H9 (cell line): Measurements from ENCODE around the gene PCDHGA6. TPM values are rescaled to one million over a fixed set of nuclear protein-coding genes. Genes with fewer than 3 reads are reported as not detected.

Source experiments
- DNase-seq: peaks from one replicate; pipeline ENCODE4 v3.0.0-alpha.2; 2017
- H2AFZ ChIP-seq: one replicate; pipeline ENCODE4 v1.6.1; 2013; ENCODE audit warnings: mild to moderate bottlenecking, low read length, control low read depth, moderate library complexity
- H2AK5ac ChIP-seq: 2 replicates; pipeline ENCODE4 v1.6.1; 2013; ENCODE audit warnings: low read length, control low read depth, mixed read lengths; ENCODE audit not compliant: insufficient read length
- H2BK120ac ChIP-seq: one replicate; pipeline ENCODE4 v1.6.1; 2013; ENCODE audit warnings: low read depth, mild to moderate bottlenecking, low read length, control low read depth, inconsistent platforms; ENCODE audit not compliant: poor library complexity, severe bottlenecking
- H2BK12ac ChIP-seq: 2 replicates; pipeline ENCODE4 v1.6.1; 2013; ENCODE audit warnings: low read length, control low read depth, mixed read lengths, low read depth; ENCODE audit not compliant: insufficient read length
- H2BK15ac ChIP-seq: 2 replicates; pipeline ENCODE4 v1.6.1; 2013; ENCODE audit warnings: low read depth, low read length, control low read depth
- H2BK20ac ChIP-seq: one replicate; pipeline ENCODE4 v1.6.1; 2013; ENCODE audit warnings: low read depth, mild to moderate bottlenecking, low read length, control low read depth, inconsistent platforms; ENCODE audit not compliant: poor library complexity, severe bottlenecking
- H2BK5ac ChIP-seq: 2 replicates; pipeline ENCODE4 v1.6.1; 2013; ENCODE audit warnings: low read length, control low read depth, mixed read lengths; ENCODE audit not compliant: insufficient read length
- H3K14ac ChIP-seq: 2 replicates; pipeline ENCODE4 v1.6.1; 2013; ENCODE audit warnings: low read length, control low read depth; ENCODE audit not compliant: insufficient read depth
- H3K18ac ChIP-seq: 2 replicates; pipeline ENCODE4 v1.6.1; 2013; ENCODE audit warnings: low read depth, mild to moderate bottlenecking, mixed read lengths, low read length, control low read depth; ENCODE audit not compliant: insufficient read length
- H3K23ac ChIP-seq: 2 replicates; pipeline ENCODE4 v1.6.1; 2013; ENCODE audit warnings: low read length, control low read depth, mixed read lengths, low read depth; ENCODE audit not compliant: insufficient read length
- H3K23me2 ChIP-seq: 2 replicates; pipeline ENCODE4 v1.6.1; 2013; ENCODE audit warnings: low read depth, mild to moderate bottlenecking, mixed read lengths, low read length, control low read depth; ENCODE audit not compliant: insufficient read length, poor library complexity, severe bottlenecking
- H3K27ac ChIP-seq: 2 replicates; pipeline ENCODE4 v1.5.1; 2013; ENCODE audit warnings: low read length, control low read depth, mixed read lengths, low read depth; ENCODE audit not compliant: insufficient read length
- H3K27me3 ChIP-seq: 2 replicates; pipeline ENCODE4 v1.6.1; 2013; ENCODE audit warnings: low read length, control low read depth, inconsistent platforms; ENCODE audit not compliant: insufficient read depth
- H3K4ac ChIP-seq: 2 replicates; pipeline ENCODE4 v1.6.1; 2013; ENCODE audit warnings: low read depth, mild to moderate bottlenecking, control low read depth, inconsistent platforms, low read length, moderate library complexity
- H3K4me1 ChIP-seq: 2 replicates; pipeline ENCODE4 v1.6.1; 2013; ENCODE audit warnings: low read length, control low read depth, inconsistent platforms; ENCODE audit not compliant: insufficient read depth
- H3K4me2 ChIP-seq: 2 replicates; pipeline ENCODE4 v1.6.1; 2013; ENCODE audit warnings: low read length, control low read depth, mixed read lengths; ENCODE audit not compliant: insufficient read length, insufficient read depth
- H3K56ac ChIP-seq: 2 replicates; pipeline ENCODE4 v1.6.1; 2013; ENCODE audit warnings: low read depth, mild to moderate bottlenecking, mixed read lengths, low read length, control low read depth; ENCODE audit not compliant: insufficient read length
- H3K79me1 ChIP-seq: 2 replicates; pipeline ENCODE4 v1.6.1; 2013; ENCODE audit warnings: low read depth, mild to moderate bottlenecking, moderate library complexity, low read length, control low read depth, inconsistent platforms; ENCODE audit not compliant: insufficient read depth, poor library complexity, severe bottlenecking
- H3K79me2 ChIP-seq: 2 replicates; pipeline ENCODE4 v1.6.1; 2013; ENCODE audit warnings: low read length, control low read depth, inconsistent platforms; ENCODE audit not compliant: insufficient read depth
- H3K9ac ChIP-seq: 2 replicates; pipeline ENCODE4 v1.6.1; 2013; ENCODE audit warnings: low read length, control low read depth, mixed read lengths; ENCODE audit not compliant: insufficient read length; ENCODE audit errors: extremely low read depth
- H3K9me3 ChIP-seq: one replicate; pipeline ENCODE4 v1.6.1; 2013; ENCODE audit warnings: low read depth, low read length, inconsistent platforms; ENCODE audit not compliant: control insufficient read depth
- H3T11ph ChIP-seq: one replicate; pipeline ENCODE4 v1.6.1; 2013; ENCODE audit warnings: mild to moderate bottlenecking, low read length, control low read depth, inconsistent platforms
- H4K20me1 ChIP-seq: one replicate; pipeline ENCODE4 v1.6.1; 2013; ENCODE audit not compliant: control insufficient read depth, insufficient read length, insufficient read depth
- H4K5ac ChIP-seq: 2 replicates; pipeline ENCODE4 v1.6.1; 2013; ENCODE audit warnings: low read depth, mild to moderate bottlenecking, mixed read lengths, low read length, control low read depth; ENCODE audit not compliant: insufficient read length
- H4K8ac ChIP-seq: replicated peaks from 2 replicates; pipeline ENCODE4 v1.6.1; 2013; ENCODE audit warnings: low read length, control low read depth, mixed read lengths, low read depth; ENCODE audit not compliant: insufficient read length
- H4K91ac ChIP-seq: 2 replicates; pipeline ENCODE4 v1.6.1; 2013; ENCODE audit warnings: low read depth, mild to moderate bottlenecking, moderate library complexity, mixed read lengths, low read length, control low read depth; ENCODE audit not compliant: insufficient read length
- H3K27ac Mint-ChIP-seq, 3 experiments: 2 replicates in 2 of 3; 3 replicates in 1 of 3; pipeline ENCODE4 v1.8.0; 2020 to 2021; ENCODE audit warnings: mixed read lengths in 3 of 3, mild to moderate bottlenecking in 1 of 3, moderate library complexity in 1 of 3
- H3K27me3 Mint-ChIP-seq: 2 replicates; pipeline ENCODE4 v1.8.0; 2021; ENCODE audit warnings: low read depth, mild to moderate bottlenecking, moderate library complexity, mixed read lengths
- H3K36me3 Mint-ChIP-seq, 3 experiments: 2 replicates in 2 of 3; 3 replicates in 1 of 3; pipeline ENCODE4 v1.8.0; 2020 to 2021; ENCODE audit warnings: low read depth in 3 of 3, mixed read lengths in 3 of 3; ENCODE audit not compliant: insufficient read depth in 1 of 3
- H3K4me1 Mint-ChIP-seq, 2 experiments: 2 replicates each; pipeline ENCODE4 v1.8.0; 2020; ENCODE audit warnings: mixed read lengths in 2 of 2
- H3K4me3 Mint-ChIP-seq, 2 experiments: 2 replicates in 1 of 2; 3 replicates in 1 of 2; pipeline ENCODE4 v1.8.0; 2020 to 2021; ENCODE audit warnings: mild to moderate bottlenecking in 2 of 2, mixed read lengths in 2 of 2, moderate library complexity in 1 of 2
- H3K9me3 Mint-ChIP-seq, 2 experiments: 2 replicates in 1 of 2; 3 replicates in 1 of 2; pipeline ENCODE4 v1.8.0; 2020; ENCODE audit warnings: mild to moderate bottlenecking in 2 of 2, mixed read lengths in 2 of 2, moderate library complexity in 1 of 2
- WGBS: extraction: QIAGEN DNeasy Blood & Tissue Kit; methylation state at CpG from one replicate; pipeline ENCODE4 v1.1.7; 2013; ENCODE audit warnings: missing lambda C conversion rate, low lambda C conversion rate, mixed read lengths; ENCODE audit not compliant: insufficient read length; ENCODE audit errors: extremely low coverage; 5-methylcytosine and 5-hydroxymethylcytosine counted together
- total RNA-seq: library from RNA; stranded (reverse); gene quantifications from 2 replicates; pipeline ENCODE4 v1.2.1, GENCODE V29; 2021
- TF ChIP-seq, protein P1 (sequence below): fragments of 200-600 bp; sonication (generic); conservative IDR thresholded peaks from 3 replicates; pipeline ENCODE4 v1.8.0; 2021; ENCODE audit warnings: antibody characterized with exemption, mild to moderate bottlenecking

PCDHGA6 gene
- total RNA-seq, 1 experiment from 2014 or later = 1.7 TPM

- peaks cover 44 to 60% (median 56%) of the 10 kb centered on the region in 3 experiments for H3K36me3 Mint-ChIP-seq
- Histone ChIP-seq H3K27me3 (no peaks in the 10 kb centered on the region), H2BK12ac (no peak overlapping the region), H3K79me1 (no peaks in the 10 kb centered on the region), H3K4ac (no peak overlapping the region), H4K5ac (no peak overlapping the region), H4K20me1 (no peaks in the 10 kb centered on the region), H3K56ac (no peak overlapping the region), H3K9me3 (peaks cover 31% of the 10 kb centered on the region), H2BK120ac (no peak overlapping the region), H2BK20ac (no peak overlapping the region), H3K27ac (no peak overlapping the region), H3K14ac (no peak overlapping the region), H3K23me2 (no peaks in the 10 kb centered on the region), H3K4me1 (no peaks in the 10 kb centered on the region), H4K8ac (no peak overlapping the region), H2BK5ac (no peak overlapping the region), H3K23ac (no peak overlapping the region), H2AK5ac (no peak overlapping the region), H3T11ph (no peak overlapping the region), H3K18ac (no peak overlapping the region), H2BK15ac (no peak overlapping the region), H3K9ac (no peak overlapping the region), H3K4me2 (no peak overlapping the region), H2AFZ (no peak overlapping the region), H3K79me2 (no peaks in the 10 kb centered on the region), H4K91ac (no peak overlapping the region)
- H3K27ac Mint-ChIP-seq = no peak overlapping the region
- WGBS = no CpG with 5 or more reads among the region's 46 CpGs
- no peak for DNase-seq
- H3K4me1 Mint-ChIP-seq = peaks cover 4 to 13% of the 10 kb centered on the region in 2 experiments; a peak in 3 of 4 replicates
- H3K9me3 Mint-ChIP-seq = peaks cover 65 to 72% of the 10 kb centered on the region in 2 experiments
- TF ChIP-seq, protein P1, sequence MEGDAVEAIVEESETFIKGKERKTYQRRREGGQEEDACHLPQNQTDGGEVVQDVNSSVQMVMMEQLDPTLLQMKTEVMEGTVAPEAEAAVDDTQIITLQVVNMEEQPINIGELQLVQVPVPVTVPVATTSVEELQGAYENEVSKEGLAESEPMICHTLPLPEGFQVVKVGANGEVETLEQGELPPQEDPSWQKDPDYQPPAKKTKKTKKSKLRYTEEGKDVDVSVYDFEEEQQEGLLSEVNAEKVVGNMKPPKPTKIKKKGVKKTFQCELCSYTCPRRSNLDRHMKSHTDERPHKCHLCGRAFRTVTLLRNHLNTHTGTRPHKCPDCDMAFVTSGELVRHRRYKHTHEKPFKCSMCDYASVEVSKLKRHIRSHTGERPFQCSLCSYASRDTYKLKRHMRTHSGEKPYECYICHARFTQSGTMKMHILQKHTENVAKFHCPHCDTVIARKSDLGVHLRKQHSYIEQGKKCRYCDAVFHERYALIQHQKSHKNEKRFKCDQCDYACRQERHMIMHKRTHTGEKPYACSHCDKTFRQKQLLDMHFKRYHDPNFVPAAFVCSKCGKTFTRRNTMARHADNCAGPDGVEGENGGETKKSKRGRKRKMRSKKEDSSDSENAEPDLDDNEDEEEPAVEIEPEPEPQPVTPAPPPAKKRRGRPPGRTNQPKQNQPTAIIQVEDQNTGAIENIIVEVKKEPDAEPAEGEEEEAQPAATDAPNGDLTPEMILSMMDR = no peak
- no peak overlapping the region for H3K4me3 Mint-ChIP-seq
- H3K27me3 Mint-ChIP-seq = peaks cover 9% of the 10 kb centered on the region
These were observed 7.4 kb upstream of the PCDHGA6 start for GRCh38 chr5:141366016-141366896.
